ENCODE measurements around the gene NBR1. TPM values are rescaled to one million over a fixed set of nuclear protein-coding genes. Genes with fewer than 3 reads are reported as not detected.
"Not testable (repeated sequence)": the region's sequence is repeated elsewhere in the genome, so short reads cannot be mapped to it uniquely, and the experiment has no call there.

Gene NBR1
- total RNA-seq, 2 donors from 2014 or later: 92.1 to 101 TPM

DNA sequence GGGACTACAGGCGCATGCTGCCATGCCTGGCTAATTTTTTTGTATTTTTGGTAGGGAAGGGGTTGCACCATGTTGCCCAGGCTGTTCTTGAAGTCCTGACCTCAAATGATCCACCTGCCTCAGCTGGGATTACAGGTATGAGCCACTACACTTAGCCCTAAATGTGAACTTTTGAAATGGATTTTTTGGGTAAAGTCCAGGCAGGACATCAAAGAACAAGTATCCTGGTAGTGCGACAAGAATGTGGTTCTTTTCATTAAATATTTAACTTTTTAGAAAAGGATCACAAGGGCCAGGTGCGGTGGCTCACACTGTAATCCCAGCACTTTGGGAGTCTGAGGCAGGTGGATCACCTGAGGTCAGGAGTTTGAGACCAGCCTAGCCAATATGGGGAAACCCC is 15.3 kb upstream of the NBR1 start:
- Histone ChIP-seq H3K4me1 (ENCODE audit: control insufficient read depth in 1 of 2, low read depth in 2 of 2) (no peaks in the 10 kb centered on the region), H3K27ac (no peak overlapping the region), H3K4me3 (no peak overlapping the region), H3K36me3 (no peaks in the 10 kb centered on the region), H3K9me3 (no peaks in the 10 kb centered on the region), H3K27me3 (replicated peaks; ENCODE audit: insufficient read depth) (no peaks in the 10 kb centered on the region)
- TF ChIP-seq, protein P1, sequence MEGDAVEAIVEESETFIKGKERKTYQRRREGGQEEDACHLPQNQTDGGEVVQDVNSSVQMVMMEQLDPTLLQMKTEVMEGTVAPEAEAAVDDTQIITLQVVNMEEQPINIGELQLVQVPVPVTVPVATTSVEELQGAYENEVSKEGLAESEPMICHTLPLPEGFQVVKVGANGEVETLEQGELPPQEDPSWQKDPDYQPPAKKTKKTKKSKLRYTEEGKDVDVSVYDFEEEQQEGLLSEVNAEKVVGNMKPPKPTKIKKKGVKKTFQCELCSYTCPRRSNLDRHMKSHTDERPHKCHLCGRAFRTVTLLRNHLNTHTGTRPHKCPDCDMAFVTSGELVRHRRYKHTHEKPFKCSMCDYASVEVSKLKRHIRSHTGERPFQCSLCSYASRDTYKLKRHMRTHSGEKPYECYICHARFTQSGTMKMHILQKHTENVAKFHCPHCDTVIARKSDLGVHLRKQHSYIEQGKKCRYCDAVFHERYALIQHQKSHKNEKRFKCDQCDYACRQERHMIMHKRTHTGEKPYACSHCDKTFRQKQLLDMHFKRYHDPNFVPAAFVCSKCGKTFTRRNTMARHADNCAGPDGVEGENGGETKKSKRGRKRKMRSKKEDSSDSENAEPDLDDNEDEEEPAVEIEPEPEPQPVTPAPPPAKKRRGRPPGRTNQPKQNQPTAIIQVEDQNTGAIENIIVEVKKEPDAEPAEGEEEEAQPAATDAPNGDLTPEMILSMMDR (IDR thresholded peaks at IDR 0.05): no peak
- no peak for ATAC-seq (ENCODE audit: insufficient number of reproducible peaks, low FRiP score, low read depth)
- no peak for DNase-seq (ENCODE audit: low spot score)

DNA sequence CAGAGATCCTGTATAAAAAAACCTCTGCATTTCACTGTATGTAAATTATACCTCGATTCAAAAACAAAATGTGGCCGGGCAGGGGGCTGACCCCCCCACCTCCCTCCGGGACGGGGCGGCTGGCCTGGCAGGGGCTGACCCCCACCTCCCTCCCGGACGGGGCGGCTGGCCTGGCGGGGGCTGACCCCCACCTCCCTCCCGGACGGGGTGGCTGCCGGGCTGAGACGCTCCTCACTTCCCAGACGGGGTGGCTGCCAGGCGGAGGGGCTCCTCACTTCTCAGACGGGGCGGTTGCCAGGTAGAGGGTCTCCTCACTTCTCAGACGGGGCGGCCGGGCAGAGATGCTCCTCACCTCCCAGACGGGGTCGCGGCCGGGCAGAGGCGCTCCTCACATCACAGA is 11.8 kb upstream of the NBR1 start:
- H3K9me3 ChIP-seq; H3K27me3 ChIP-seq (replicated peaks; ENCODE audit: insufficient read depth); DNase-seq (ENCODE audit: low spot score); H3K27ac ChIP-seq; H3K4me3 ChIP-seq; ATAC-seq (ENCODE audit: insufficient number of reproducible peaks, low FRiP score, low read depth); H3K4me1 ChIP-seq (ENCODE audit: control insufficient read depth in 1 of 2, low read depth in 2 of 2); H3K36me3 ChIP-seq: not testable (repeated sequence)

DNA sequence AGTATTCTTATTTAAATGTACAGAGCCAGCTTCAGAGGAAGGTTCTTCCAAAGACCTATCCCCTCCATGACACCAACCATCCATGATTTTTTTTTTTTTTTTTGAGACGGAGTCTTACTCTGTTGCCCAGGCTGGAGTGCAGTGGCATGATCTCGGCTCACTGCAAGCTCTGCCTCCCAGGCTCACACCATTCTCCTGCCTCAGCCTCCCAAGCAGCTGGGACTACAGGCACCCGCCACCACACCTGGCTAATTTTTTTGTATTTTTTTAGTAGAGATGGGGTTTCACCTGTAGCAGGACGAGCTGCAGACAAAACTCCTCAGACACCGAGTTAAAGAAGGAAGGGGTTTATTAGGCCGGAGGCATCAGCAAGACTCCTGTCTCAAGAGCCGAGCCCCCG is 11.1 kb upstream of the NBR1 start:
- not testable (repeated sequence) for H3K4me1 ChIP-seq (ENCODE audit: control insufficient read depth in 1 of 2, low read depth in 2 of 2)

GRCh38 chr17:43165971-43166370 is 5.0 kb upstream of the NBR1 start:
- H3K4me3 ChIP-seq; ATAC-seq (ENCODE audit: insufficient number of reproducible peaks, low FRiP score, low read depth); H3K27me3 ChIP-seq (replicated peaks; ENCODE audit: insufficient read depth); DNase-seq (ENCODE audit: low spot score); H3K36me3 ChIP-seq; H3K27ac ChIP-seq; H3K9me3 ChIP-seq: not testable (repeated sequence)
- peaks cover 0 to 12% of the 10 kb centered on the region in 2 donors for H3K4me1 ChIP-seq (ENCODE audit: control insufficient read depth in 1 of 2, low read depth in 2 of 2)

More for the DNA sequence above, 11.1 kb upstream of the NBR1 start:
- H3K4me3 ChIP-seq; DNase-seq (ENCODE audit: low spot score); H3K27ac ChIP-seq; H3K36me3 ChIP-seq; H3K27me3 ChIP-seq (replicated peaks; ENCODE audit: insufficient read depth); ATAC-seq (ENCODE audit: insufficient number of reproducible peaks, low FRiP score, low read depth); H3K9me3 ChIP-seq: not testable (repeated sequence)

DNA sequence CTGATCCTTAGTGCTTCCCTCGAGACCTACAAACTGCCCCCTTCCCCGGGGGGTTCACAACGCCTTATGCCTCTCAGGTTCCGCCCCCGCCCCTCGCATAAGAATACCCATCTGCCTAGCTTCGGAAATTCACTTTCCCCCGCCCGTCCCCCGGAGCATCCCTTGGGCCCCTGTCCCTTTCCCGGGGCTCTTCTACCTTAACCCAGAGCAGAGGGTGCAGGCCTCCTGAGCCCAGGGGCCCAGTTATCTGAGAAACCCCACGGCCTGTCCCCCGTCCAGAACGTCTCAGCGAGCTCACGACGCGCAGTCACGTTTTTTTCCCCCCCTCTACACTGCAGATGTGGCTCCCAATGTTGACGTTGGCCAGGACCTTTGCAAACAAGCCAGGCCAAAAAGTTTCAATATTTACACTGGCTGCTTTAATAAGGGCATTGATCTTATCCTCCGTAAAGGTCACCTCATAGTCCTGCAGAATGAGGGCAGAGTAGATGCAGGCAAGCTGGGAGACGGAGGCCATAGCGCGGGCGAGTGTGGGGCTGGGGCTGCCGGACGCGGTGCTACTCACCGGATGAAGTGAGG is 1.4 kb upstream of the NBR1 start:
- H3K9me3 ChIP-seq: no peaks in the 10 kb centered on the region
- DNase-seq (ENCODE audit: low spot score) (no peak), ATAC-seq (ENCODE audit: insufficient number of reproducible peaks, low FRiP score, low read depth) (no peak)
- H3K27ac ChIP-seq: peak overlapping the region; percentile 98 to 99
- TF ChIP-seq, protein P1 (IDR thresholded peaks at IDR 0.05): no peak
- H3K4me3 ChIP-seq: peak overlapping the region; percentile 96
- no peaks in the 10 kb centered on the region for H3K27me3 ChIP-seq (replicated peaks; ENCODE audit: insufficient read depth)
- no peaks in the 10 kb centered on the region for H3K36me3 ChIP-seq
- peaks cover 24 to 42% of the 10 kb centered on the region in 2 donors for H3K4me1 ChIP-seq (ENCODE audit: control insufficient read depth in 1 of 2, low read depth in 2 of 2)

DNA sequence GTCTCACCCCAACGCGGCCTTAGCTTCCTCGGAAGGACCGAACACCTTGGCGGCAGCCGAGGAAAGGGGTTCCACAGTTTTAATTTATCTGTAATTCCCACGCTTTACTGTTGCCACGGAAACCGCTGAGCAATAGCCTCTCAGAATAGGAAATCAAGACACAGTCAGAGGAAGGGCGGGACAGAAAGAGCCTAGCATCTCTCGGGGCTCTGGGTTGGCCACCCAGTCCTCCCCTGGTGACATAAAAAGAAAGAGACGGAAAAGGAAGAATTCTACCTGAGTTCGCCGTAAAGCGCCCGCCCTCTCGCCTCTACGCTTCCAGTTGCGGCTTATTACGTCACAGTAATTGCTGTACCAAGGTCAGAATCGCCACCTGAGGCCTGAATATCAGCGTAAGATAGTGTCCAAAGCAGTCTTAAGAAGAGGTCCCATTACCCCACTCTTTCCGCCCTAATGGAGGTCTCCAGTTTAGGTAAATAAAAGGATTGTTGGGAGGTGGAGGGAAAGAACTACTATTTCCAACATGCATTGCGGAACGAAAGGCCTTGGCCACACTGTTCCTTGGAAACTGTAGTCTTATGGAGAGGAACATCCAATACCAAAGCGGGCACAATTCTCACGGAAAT is 761 bp upstream of the NBR1 start:
- Histone ChIP-seq H3K27ac (peak overlapping the region; percentile 98 to 99), H3K4me3 (peak overlapping the region; percentile 96), H3K27me3 (replicated peaks; ENCODE audit: insufficient read depth) (no peaks in the 10 kb centered on the region), H3K4me1 (ENCODE audit: control insufficient read depth in 1 of 2, low read depth in 2 of 2) (peaks cover 30 to 48% of the 10 kb centered on the region in 2 donors), H3K36me3 (no peaks in the 10 kb centered on the region), H3K9me3 (no peaks in the 10 kb centered on the region)
- ATAC-seq (ENCODE audit: insufficient number of reproducible peaks, low FRiP score, low read depth) (peak; percentile 86), DNase-seq (ENCODE audit: low spot score) (peak; percentile 87)
- TF ChIP-seq, protein P1 (IDR thresholded peaks at IDR 0.05): no peak

Measured in thoracic aorta (tissue), 2 donors.